ENCODE measurements around the gene TP53I11. TPM values are rescaled to one million over a fixed set of nuclear protein-coding genes. Genes with fewer than 3 reads are reported as not detected.
A peak's percentile ranks its signal among the peaks of the same experiment; 100 is the strongest.

Gene TP53I11
- total RNA-seq, 1 experiment from 2014 or later: 94.2 TPM

DNA sequence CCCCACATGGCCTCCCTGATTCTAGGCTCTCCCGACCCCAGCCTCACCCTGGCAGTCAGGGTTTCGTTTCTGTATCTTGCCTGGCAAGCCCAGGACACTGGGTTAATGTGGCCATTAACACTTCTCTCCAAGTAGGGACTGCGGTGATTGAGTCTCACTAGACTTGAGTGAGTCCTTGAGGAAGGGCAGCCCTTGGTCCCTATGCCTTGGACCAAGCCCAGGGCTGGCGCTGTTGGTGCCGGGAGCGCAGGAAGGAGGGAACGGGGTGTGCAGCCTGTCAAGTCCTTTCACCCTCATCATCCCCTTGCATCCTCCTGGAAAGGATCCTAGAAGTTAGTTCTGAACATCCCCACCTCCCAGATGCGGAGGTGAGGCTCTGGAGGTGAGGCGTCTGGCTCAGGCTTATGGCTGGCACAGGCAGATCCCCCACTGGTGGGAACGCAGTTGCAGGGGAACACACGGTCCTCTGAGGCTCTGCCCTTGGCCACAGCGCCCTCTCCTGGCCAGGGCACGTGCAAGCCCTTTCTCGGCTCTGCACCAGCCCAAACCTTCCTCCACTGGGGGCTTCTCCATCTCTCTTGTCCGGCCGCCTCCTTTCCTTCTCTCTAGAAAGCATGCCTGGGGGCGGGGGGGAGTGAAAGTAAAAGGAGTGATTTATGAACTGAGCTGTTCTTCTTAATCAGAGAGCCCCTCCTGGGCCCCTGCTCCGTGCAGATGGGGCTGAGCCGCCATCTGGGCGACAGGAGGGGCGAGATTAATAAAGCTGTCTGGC is 56.7 kb downstream of the TP53I11 start:
- TF ChIP-seq, protein P1, sequence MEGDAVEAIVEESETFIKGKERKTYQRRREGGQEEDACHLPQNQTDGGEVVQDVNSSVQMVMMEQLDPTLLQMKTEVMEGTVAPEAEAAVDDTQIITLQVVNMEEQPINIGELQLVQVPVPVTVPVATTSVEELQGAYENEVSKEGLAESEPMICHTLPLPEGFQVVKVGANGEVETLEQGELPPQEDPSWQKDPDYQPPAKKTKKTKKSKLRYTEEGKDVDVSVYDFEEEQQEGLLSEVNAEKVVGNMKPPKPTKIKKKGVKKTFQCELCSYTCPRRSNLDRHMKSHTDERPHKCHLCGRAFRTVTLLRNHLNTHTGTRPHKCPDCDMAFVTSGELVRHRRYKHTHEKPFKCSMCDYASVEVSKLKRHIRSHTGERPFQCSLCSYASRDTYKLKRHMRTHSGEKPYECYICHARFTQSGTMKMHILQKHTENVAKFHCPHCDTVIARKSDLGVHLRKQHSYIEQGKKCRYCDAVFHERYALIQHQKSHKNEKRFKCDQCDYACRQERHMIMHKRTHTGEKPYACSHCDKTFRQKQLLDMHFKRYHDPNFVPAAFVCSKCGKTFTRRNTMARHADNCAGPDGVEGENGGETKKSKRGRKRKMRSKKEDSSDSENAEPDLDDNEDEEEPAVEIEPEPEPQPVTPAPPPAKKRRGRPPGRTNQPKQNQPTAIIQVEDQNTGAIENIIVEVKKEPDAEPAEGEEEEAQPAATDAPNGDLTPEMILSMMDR (conservative IDR thresholded peaks at IDR 0.05): peak; percentile 100
- H3K36me3 Mint-ChIP-seq (ENCODE audit: insufficient read depth in 1 of 3, low read depth in 3 of 3): peaks cover 3 to 7% (median 5%) of the 10 kb centered on the region in 3 experiments; a peak in 4 of 7 replicates
- no peak overlapping the region for H3K23ac ChIP-seq (ENCODE audit: insufficient read length, low read depth, low read length)
- DNase-seq: peak; percentile 91
- no peak overlapping the region for H4K5ac ChIP-seq (ENCODE audit: insufficient read length, low read depth, low read length)
- no peaks in the 10 kb centered on the region for H4K20me1 ChIP-seq (ENCODE audit: control insufficient read depth, insufficient read depth, insufficient read length)
- H3K4me3 Mint-ChIP-seq: peak overlapping the region in 1 of 2 experiments; percentile 54; a peak in 1 of 5 replicates
- no peak overlapping the region for H2BK12ac ChIP-seq (ENCODE audit: insufficient read length, low read depth, low read length)
- H3K9ac ChIP-seq (ENCODE audit: extremely low read depth, insufficient read length, low read length): no peak overlapping the region
- H3K4me1 Mint-ChIP-seq: peaks cover 30% of the 10 kb centered on the region in 2 experiments
- no peak overlapping the region for H2BK120ac ChIP-seq (ENCODE audit: low read depth, low read length, poor library complexity, severe bottlenecking)
- no peaks in the 10 kb centered on the region; the same call in 1 of the 2 replicates for H3K4me1 ChIP-seq (ENCODE audit: insufficient read depth, low read length)
- no peak overlapping the region for H3K4me2 ChIP-seq (ENCODE audit: insufficient read depth, insufficient read length, low read length)
- no peaks in the 10 kb centered on the region for H3K79me1 ChIP-seq (ENCODE audit: insufficient read depth, low read depth, low read length, poor library complexity, severe bottlenecking)
- H2BK5ac ChIP-seq (ENCODE audit: insufficient read length, low read length): no peak overlapping the region
- no peak overlapping the region for H2AFZ ChIP-seq (ENCODE audit: low read length)
- H3K27me3 Mint-ChIP-seq (ENCODE audit: low read depth): peaks cover 4% of the 10 kb centered on the region
- no peak overlapping the region for H2AK5ac ChIP-seq (ENCODE audit: insufficient read length, low read length)
- no peak overlapping the region for H3K18ac ChIP-seq (ENCODE audit: insufficient read length, low read depth, low read length)
- H4K8ac ChIP-seq (replicated peaks; ENCODE audit: insufficient read length, low read depth, low read length): no peak overlapping the region
- no peaks in the 10 kb centered on the region for H3K27me3 ChIP-seq (ENCODE audit: insufficient read depth, low read length)
- H3K23me2 ChIP-seq (ENCODE audit: insufficient read length, low read depth, low read length, poor library complexity, severe bottlenecking): no peaks in the 10 kb centered on the region
- no peak overlapping the region for H3K56ac ChIP-seq (ENCODE audit: insufficient read length, low read depth, low read length)
- H3T11ph ChIP-seq (ENCODE audit: low read length): no peak overlapping the region
- no peaks in the 10 kb centered on the region for H3K79me2 ChIP-seq (ENCODE audit: insufficient read depth, low read length)
- H3K14ac ChIP-seq (ENCODE audit: insufficient read depth, low read length): no peak overlapping the region
- H3K27ac Mint-ChIP-seq: peak overlapping the region in 1 of 3 experiments; percentile 93; a peak in 1 of 7 replicates
- H3K4ac ChIP-seq (ENCODE audit: low read depth, low read length): no peak overlapping the region
- no peak overlapping the region for H2BK20ac ChIP-seq (ENCODE audit: low read depth, low read length, poor library complexity, severe bottlenecking)
- no peaks in the 10 kb centered on the region for H3K9me3 ChIP-seq (ENCODE audit: control insufficient read depth, low read depth, low read length)
- H4K91ac ChIP-seq (ENCODE audit: insufficient read length, low read depth, low read length): no peak overlapping the region
- H2BK15ac ChIP-seq (ENCODE audit: low read depth, low read length): no peak overlapping the region
- peaks cover 6 to 9% of the 10 kb centered on the region in 2 experiments; a peak in 3 of 5 replicates for H3K9me3 Mint-ChIP-seq
- no peak overlapping the region for H3K27ac ChIP-seq (ENCODE audit: insufficient read length, low read depth, low read length)
- no CpG with 5 or more reads among the region's 21 CpGs for WGBS (ENCODE audit: extremely low coverage, insufficient read length, low lambda C conversion rate)
